Left ventricle myocardium inferior (tissue), 1 donor: ENCODE measurements around the gene DARS1. TPM values are rescaled to one million over a fixed set of nuclear protein-coding genes. Genes with fewer than 3 reads are reported as not detected.

Source experiments
- DNase-seq: peaks from one replicate; pipeline ENCODE4 v3.0.0-alpha.2; 2020
- H3K27ac ChIP-seq: fragments of 200-600 bp; replicated peaks from 2 replicates; pipeline ENCODE4 v1.8.0; 2021
- H3K27me3 ChIP-seq: fragments of 200-600 bp; 2 replicates; pipeline ENCODE4 v1.8.0; 2021; ENCODE audit warnings: low read depth
- H3K36me3 ChIP-seq: fragments of 200-600 bp; 2 replicates; pipeline ENCODE4 v1.8.0; 2021
- H3K4me1 ChIP-seq: fragments of 200-600 bp; 2 replicates; pipeline ENCODE4 v1.8.0; 2021
- H3K4me3 ChIP-seq: fragments of 200-600 bp; 2 replicates; pipeline ENCODE4 v1.8.0; 2021; ENCODE audit warnings: mild to moderate bottlenecking, moderate library complexity
- H3K9me3 ChIP-seq: fragments of 200-600 bp; replicated peaks from 2 replicates; pipeline ENCODE4 v1.8.0; 2021
- intact Hi-C: fragments of 100-400 bp; cut with micrococcal nuclease; formaldehyde crosslinking; loops from one replicate; pipeline ENCODE4 v1.11.0; 2022
- total RNA-seq: library from RNA; stranded (reverse); fragmentation: NEBNext Ultra II Directional; extraction: Animal tissue kit (Norgen Biotek cat#: 25700); gene quantifications from one replicate; pipeline ENCODE4 v1.2.1, GENCODE V29; 2021
- TF ChIP-seq, protein P1 (sequence below): fragments of 200-600 bp; IDR thresholded peaks from 2 replicates; pipeline ENCODE4 v1.8.0; 2021; ENCODE audit warnings: antibody characterized with exemption, mild to moderate bottlenecking, borderline replicate concordance
- donor health status: DM: no; HTN: yes; CAD: no; lungs with severe emphysema.

DARS1 gene
- total RNA-seq, 1 donor from 2014 or later = 56.3 TPM

DNA sequence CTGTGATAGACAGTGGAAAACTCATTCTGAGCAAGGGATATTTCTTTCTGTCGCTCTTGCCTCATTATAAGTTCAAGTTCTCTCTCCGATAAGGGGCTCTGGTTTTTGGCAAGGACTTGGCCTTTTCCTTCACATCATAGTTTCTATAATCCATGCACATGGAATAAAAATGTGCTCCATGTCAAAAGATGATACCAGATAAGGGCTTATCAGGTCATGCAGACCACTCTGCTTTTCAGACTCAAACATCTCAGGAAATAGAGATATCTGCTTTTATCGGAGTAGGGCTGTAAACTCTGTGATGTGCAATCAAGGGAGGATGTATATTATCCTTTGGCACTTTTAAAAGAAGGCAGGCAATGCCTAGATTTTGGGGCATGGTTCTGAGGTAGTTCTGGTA is 45.0 kb upstream of the DARS1 start:
- Histone ChIP-seq H3K27me3 (no peaks in the 10 kb centered on the region), H3K27ac (no peak overlapping the region), H3K4me1 (peaks cover 7% of the 10 kb centered on the region), H3K4me3 (no peak overlapping the region), H3K36me3 (no peaks in the 10 kb centered on the region), H3K9me3 (no peaks in the 10 kb centered on the region)
- no peak for DNase-seq
- TF ChIP-seq, protein P1, sequence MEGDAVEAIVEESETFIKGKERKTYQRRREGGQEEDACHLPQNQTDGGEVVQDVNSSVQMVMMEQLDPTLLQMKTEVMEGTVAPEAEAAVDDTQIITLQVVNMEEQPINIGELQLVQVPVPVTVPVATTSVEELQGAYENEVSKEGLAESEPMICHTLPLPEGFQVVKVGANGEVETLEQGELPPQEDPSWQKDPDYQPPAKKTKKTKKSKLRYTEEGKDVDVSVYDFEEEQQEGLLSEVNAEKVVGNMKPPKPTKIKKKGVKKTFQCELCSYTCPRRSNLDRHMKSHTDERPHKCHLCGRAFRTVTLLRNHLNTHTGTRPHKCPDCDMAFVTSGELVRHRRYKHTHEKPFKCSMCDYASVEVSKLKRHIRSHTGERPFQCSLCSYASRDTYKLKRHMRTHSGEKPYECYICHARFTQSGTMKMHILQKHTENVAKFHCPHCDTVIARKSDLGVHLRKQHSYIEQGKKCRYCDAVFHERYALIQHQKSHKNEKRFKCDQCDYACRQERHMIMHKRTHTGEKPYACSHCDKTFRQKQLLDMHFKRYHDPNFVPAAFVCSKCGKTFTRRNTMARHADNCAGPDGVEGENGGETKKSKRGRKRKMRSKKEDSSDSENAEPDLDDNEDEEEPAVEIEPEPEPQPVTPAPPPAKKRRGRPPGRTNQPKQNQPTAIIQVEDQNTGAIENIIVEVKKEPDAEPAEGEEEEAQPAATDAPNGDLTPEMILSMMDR = no peak
- intact Hi-C loops = no loop called here

DNA sequence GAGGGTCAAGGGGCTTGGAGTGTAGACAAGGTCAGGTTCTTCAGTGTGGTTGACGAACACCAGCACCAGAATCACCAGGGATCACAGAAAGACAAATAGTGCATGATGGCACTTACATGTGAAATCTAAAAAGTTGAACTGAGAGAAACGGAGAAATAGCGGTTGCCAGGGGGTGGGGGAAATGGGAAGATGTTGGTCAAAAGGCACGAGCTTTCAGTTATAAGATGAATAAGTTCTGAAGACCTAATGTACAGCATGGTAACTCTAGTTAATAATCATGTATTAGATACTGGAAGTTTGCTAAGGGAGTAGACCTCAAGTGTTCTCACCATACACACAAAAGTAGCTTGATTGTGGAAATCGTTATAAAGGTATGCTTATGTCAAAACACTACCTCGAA is 43.7 kb upstream of the DARS1 start:
- Histone ChIP-seq H3K4me3 (no peak overlapping the region), H3K27me3 (no peaks in the 10 kb centered on the region), H3K36me3 (no peaks in the 10 kb centered on the region), H3K4me1 (peaks cover 12% of the 10 kb centered on the region), H3K9me3 (no peaks in the 10 kb centered on the region), H3K27ac (no peak overlapping the region)
- DNase-seq = no peak
- intact Hi-C loops = loop anchor here (10.0 kb wide), 1 partner anchor 86 kb away; the partner anchor contains the start of gene CXCR4
- TF ChIP-seq, protein P1 = no peak

DNA sequence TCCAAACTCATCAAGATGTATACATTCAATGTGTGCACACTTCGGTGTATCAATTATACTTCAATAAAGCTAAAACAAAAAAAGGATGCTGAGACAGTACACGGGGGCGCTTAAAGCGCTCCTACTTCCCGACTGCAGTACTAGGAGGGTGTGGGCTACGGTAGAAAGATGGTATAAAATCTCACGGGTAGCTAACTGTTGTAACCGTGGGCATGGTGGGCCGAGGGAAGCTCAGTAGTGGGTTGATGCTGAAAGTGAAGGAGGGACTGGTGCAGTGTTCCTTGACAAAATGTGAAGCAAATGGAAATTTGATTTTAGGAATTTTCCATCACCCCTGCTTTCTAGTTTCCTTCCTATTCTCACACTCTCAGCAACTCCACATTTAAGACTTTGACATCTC is 42.6 kb upstream of the DARS1 start:
- DNase-seq = no peak
- no peaks in the 10 kb centered on the region for H3K36me3 ChIP-seq
- H3K9me3 ChIP-seq = no peaks in the 10 kb centered on the region
- TF ChIP-seq, protein P1 = no peak
- no peak overlapping the region for H3K4me3 ChIP-seq
- H3K4me1 ChIP-seq = peaks cover 12% of the 10 kb centered on the region
- intact Hi-C loops = loop anchor here (10.0 kb wide), 1 partner anchor 87 kb away; the partner anchor contains the start of gene CXCR4
- H3K27ac ChIP-seq = no peak overlapping the region
- no peaks in the 10 kb centered on the region for H3K27me3 ChIP-seq

GRCh38 chr2:136027112-136027511 is 41.7 kb upstream of the DARS1 start:
- Histone ChIP-seq H3K36me3 (no peaks in the 10 kb centered on the region), H3K27me3 (no peaks in the 10 kb centered on the region), H3K27ac (no peak overlapping the region), H3K9me3 (no peaks in the 10 kb centered on the region), H3K4me3 (no peak overlapping the region), H3K4me1 (peaks cover 12% of the 10 kb centered on the region)
- DNase-seq = no peak
- TF ChIP-seq, protein P1 = no peak
- intact Hi-C loops = loop anchor here (10.0 kb wide), 1 partner anchor 88 kb away; the partner anchor contains the start of gene CXCR4

DNA sequence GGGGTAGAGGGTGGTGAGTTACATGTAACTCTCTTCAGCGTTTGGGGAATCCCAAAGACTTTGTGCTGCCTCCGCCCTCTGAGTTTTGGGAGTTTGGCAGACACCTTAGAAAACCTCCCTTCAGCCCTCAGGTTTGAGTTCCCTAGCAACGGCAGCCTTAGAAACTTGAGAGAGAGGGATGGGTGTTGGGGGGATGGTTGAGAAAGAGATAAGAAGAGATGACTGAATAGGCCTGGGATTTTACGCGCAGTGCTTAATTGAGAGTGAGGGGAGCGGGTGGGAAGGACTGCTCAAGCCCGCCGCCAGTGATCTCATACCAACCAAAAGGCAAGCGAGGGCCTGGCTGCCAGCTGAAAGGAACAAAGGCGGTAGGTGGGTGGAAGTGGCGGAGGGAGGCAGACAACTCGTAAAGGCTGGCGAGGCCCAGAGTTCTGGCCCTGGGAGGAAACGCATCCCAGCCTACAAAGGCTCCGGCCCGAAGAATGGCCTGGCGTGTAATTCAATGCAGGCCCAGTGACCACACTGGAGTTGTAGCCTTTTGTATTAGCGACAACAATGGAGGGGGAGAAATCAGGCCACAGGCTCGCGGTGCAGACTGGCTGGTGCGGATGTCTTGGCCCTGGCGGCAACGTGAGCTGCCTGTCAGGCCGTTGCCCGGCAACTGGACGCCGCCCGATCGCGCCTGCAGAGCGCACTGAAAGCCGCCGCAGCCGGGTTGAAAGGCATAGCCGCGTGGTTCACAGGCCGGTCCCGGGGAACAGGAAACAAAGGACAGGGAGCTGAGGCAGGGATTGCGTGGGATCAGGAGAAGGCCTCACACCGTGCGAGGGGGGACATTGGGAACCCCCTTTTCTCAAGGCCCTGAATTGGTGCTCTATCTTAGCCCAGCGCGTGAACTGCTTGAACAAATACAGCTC is 39.9 kb upstream of the DARS1 start:
- H3K36me3 ChIP-seq = no peaks in the 10 kb centered on the region
- H3K27ac ChIP-seq = peak overlapping the region; percentile 45

More for the DNA sequence above, 39.9 kb upstream of the DARS1 start:
- Histone ChIP-seq H3K27me3 (no peaks in the 10 kb centered on the region), H3K4me3 (peak overlapping the region; percentile 47), H3K9me3 (no peaks in the 10 kb centered on the region), H3K4me1 (peaks cover 14% of the 10 kb centered on the region)
- peak; percentile 77 for DNase-seq
- TF ChIP-seq, protein P1 = no peak
- intact Hi-C loops = loop anchor here (10.0 kb wide), 1 partner anchor 89 kb away; the partner anchor contains the start of gene CXCR4
